HCT116 (cell line): Measurements from ENCODE around the gene COX11. TPM values are rescaled to one million over a fixed set of nuclear protein-coding genes. Genes with fewer than 3 reads are reported as not detected.

ENCODE experiments used
- ATAC-seq: fragments of 200-7000 bp; cut with Tn5 transposase; 2 replicates; pipeline ENCODE4 v1.9.1; 2020; ENCODE audit warnings: mild to moderate bottlenecking, moderate library complexity
- BruUV-seq: library from RNA; stranded (reverse); fragments of 400-500 nt; replicated peaks from 2 replicates; lab custom pipeline; 2021; lab: Mats Ljungman, UMichigan
- CTCF ChIA-PET: fragments of 300-600 bp; sonication (Branson Sonifier 250); formaldehyde crosslinking; loops from one replicate; lab custom pipeline; 2021; ENCODE audit warnings: antibody characterized with exemption; lab: Charles Lee
- POLR2A ChIA-PET: fragments of 300-600, 350-600 bp; sonication (Branson Sonifier 250); formaldehyde crosslinking; loops from one replicate; lab custom pipeline; 2021; ENCODE audit warnings: antibody characterized with exemption; lab: Charles Lee
- RAD21 ChIA-PET, 2 experiments: fragments of 300-600 bp; sonication (Branson Sonifier 250); formaldehyde crosslinking; loops; one replicate each; lab custom pipeline; 2023; ENCODE audit warnings: low total read pairs in 2 of 2; ENCODE audit not compliant: uncharacterized antibody in 2 of 2, unreplicated experiment in 2 of 2, low non-redundant PET in 1 of 2; lab: Charles Lee
- DNase-seq: peaks from one replicate; pipeline ENCODE4 v3.0.0-alpha.2; 2010; ENCODE audit warnings: low read depth, low spot score
- H2AFZ ChIP-seq: fragments of 200-600 bp; shearing (Covaris generic), sonication (generic); 2 replicates; pipeline ENCODE4 v1.6.1; 2017; ENCODE audit warnings: low read depth, mixed run types, mixed read lengths, antibody characterized with exemption, low read length; ENCODE audit not compliant: poor library complexity, severe bottlenecking
- H3K27ac ChIP-seq: 2 replicates; pipeline ENCODE4 v1.5.1; 2012; ENCODE audit warnings: low read depth, low read length
- H3K27me3 ChIP-seq: fragments of 200-600 bp; sonication (generic); 2 replicates; pipeline ENCODE4 v1.6.1; 2016; ENCODE audit warnings: mixed run types, low read length, mixed read lengths; ENCODE audit not compliant: insufficient read depth
- H3K36me3 ChIP-seq, 2 experiments: fragments of 200-500 bp in 1 of 2; fragments of 200-600 bp in 1 of 2; sonication (Bioruptor generic) in 1 of 2; sonication (generic) in 1 of 2; 2 replicates each; pipeline versions ENCODE4 v1.5.1 to v1.6.1; 2014 to 2016; ENCODE audit warnings: low read length in 2 of 2, inconsistent platforms in 1 of 2, mixed read lengths in 1 of 2, mixed run types in 1 of 2; ENCODE audit not compliant: insufficient read depth in 2 of 2, control insufficient read depth in 1 of 2
- H3K4me1 ChIP-seq, 2 experiments: fragments of 200-600 bp in 1 of 2; sonication (generic) in 1 of 2; 2 replicates each; pipeline versions ENCODE4 v1.5.1 to v1.6.1; 2012 to 2017; ENCODE audit warnings: low read length in 2 of 2, inconsistent platforms in 1 of 2, mild to moderate bottlenecking in 1 of 2, mixed read lengths in 1 of 2, mixed run types in 1 of 2, moderate library complexity in 1 of 2; ENCODE audit not compliant: insufficient read depth in 2 of 2, control insufficient read depth in 1 of 2
- H3K4me2 ChIP-seq: fragments of 200-600 bp; sonication (generic); 2 replicates; pipeline ENCODE4 v1.6.1; 2017; ENCODE audit warnings: mixed run types, low read length, mixed read lengths
- H3K4me3 ChIP-seq, 2 experiments: fragments of 200-600 bp in 1 of 2; sonication (generic) in 1 of 2; replicated peaks in 1 of 2; 2 replicates each; pipeline ENCODE4 v1.5.1; 2011 to 2016; ENCODE audit warnings: low read length in 2 of 2, control low read depth in 1 of 2, low read depth in 1 of 2, mild to moderate bottlenecking in 1 of 2, mixed read lengths in 1 of 2, mixed run types in 1 of 2
- H3K79me2 ChIP-seq: fragments of 200-600 bp; sonication (generic); 2 replicates; pipeline ENCODE4 v1.6.1; 2017; ENCODE audit warnings: mild to moderate bottlenecking, mixed run types, low read length, moderate library complexity, mixed read lengths; ENCODE audit not compliant: insufficient read depth
- H3K9ac ChIP-seq: fragments of 200-600 bp; sonication (generic); 2 replicates; pipeline ENCODE4 v1.6.1; 2016; ENCODE audit warnings: low read length, mixed read lengths
- H3K9me2 ChIP-seq: fragments of 200-600 bp; sonication (generic), shearing (Covaris generic); 2 replicates; pipeline ENCODE4 v1.6.1; 2017; ENCODE audit warnings: mixed run types, mild to moderate bottlenecking, moderate library complexity; ENCODE audit not compliant: insufficient read depth
- H3K9me3 ChIP-seq, 2 experiments: fragments of 200-500 bp in 1 of 2; fragments of 200-600 bp in 1 of 2; sonication (Bioruptor generic) in 1 of 2; sonication (generic) in 1 of 2; 2 replicates each; pipeline ENCODE4 v1.6.1; 2014 to 2017; ENCODE audit warnings: low read length in 2 of 2, mixed read lengths in 2 of 2, inconsistent platforms in 1 of 2, low read depth in 1 of 2, mild to moderate bottlenecking in 1 of 2, mixed run types in 1 of 2, moderate library complexity in 1 of 2; ENCODE audit not compliant: control insufficient read depth in 1 of 2, insufficient read depth in 1 of 2
- H4K20me1 ChIP-seq: fragments of 200-600 bp; sonication (generic), shearing (Covaris generic); 2 replicates; pipeline ENCODE4 v1.6.1; 2017; ENCODE audit warnings: mixed run types, mild to moderate bottlenecking, moderate library complexity; ENCODE audit not compliant: insufficient read depth
- ATF3 ChIP-seq: IDR thresholded peaks from 2 replicates; pipeline ENCODE4 v1.6.1; 2012
- CBX3 ChIP-seq: IDR thresholded peaks from 2 replicates; pipeline ENCODE4 v1.6.1; 2012; ENCODE audit warnings: low read depth
- CEBPB ChIP-seq: IDR thresholded peaks from 2 replicates; pipeline ENCODE4 v1.6.1; 2012; ENCODE audit warnings: low read depth
- EGR1 ChIP-seq: IDR thresholded peaks from 2 replicates; pipeline ENCODE4 v1.6.1; 2012; ENCODE audit warnings: low read depth
- EZH2 ChIP-seq: fragments of 200-600 bp; sonication (generic); IDR thresholded peaks from 2 replicates; pipeline ENCODE4 v1.6.1; 2017; ENCODE audit warnings: antibody characterized with exemption, mixed run types
- EZH2phosphoT487 ChIP-seq: fragments of 200-600 bp; IDR thresholded peaks from 2 replicates; pipeline ENCODE4 v1.6.1; 2018; ENCODE audit warnings: antibody characterized with exemption, borderline replicate concordance
- FOSL1 ChIP-seq: IDR thresholded peaks from 2 replicates; pipeline ENCODE4 v1.6.1; 2012; ENCODE audit warnings: low read depth
- JUND ChIP-seq: IDR thresholded peaks from 2 replicates; pipeline ENCODE4 v1.6.1; 2012
- POLR2AphosphoS5 ChIP-seq: IDR thresholded peaks from 2 replicates; pipeline ENCODE4 v1.6.1; 2011; ENCODE audit warnings: mild to moderate bottlenecking, low read depth, low read length, moderate library complexity
- SIN3A ChIP-seq: IDR thresholded peaks from 2 replicates; pipeline ENCODE4 v1.6.1; 2012; ENCODE audit warnings: low read depth
- SP1 ChIP-seq: IDR thresholded peaks from 2 replicates; pipeline ENCODE4 v1.6.1; 2012; ENCODE audit warnings: low read depth
- SRF ChIP-seq: IDR thresholded peaks from 2 replicates; pipeline ENCODE4 v1.6.1; 2012; ENCODE audit warnings: low read depth
- TCF7L2 ChIP-seq: IDR thresholded peaks from 2 replicates; pipeline ENCODE4 v1.7.0; 2011; ENCODE audit warnings: borderline replicate concordance, inconsistent platforms; ENCODE audit not compliant: insufficient read depth, insufficient read length; ENCODE audit errors: extremely low read depth
- ZFX ChIP-seq: fragments of 450-650 bp; IDR thresholded peaks from 2 replicates; pipeline ENCODE4 v1.6.1; 2017
- ZNF274 ChIP-seq: fragments of 200-500 bp; sonication (Bioruptor generic); IDR thresholded peaks from 2 replicates; pipeline ENCODE4 v1.6.1; 2014; ENCODE audit warnings: mild to moderate bottlenecking, low read depth, low read length, inconsistent platforms
- intact Hi-C: fragments of 100-400 bp; cut with micrococcal nuclease; formaldehyde crosslinking; loops from 2 replicates; pipeline ENCODE4 v1.10.0; 2022
- total RNA-seq: library from RNA; stranded (reverse); gene quantifications from one replicate; pipeline ENCODE4 v1.2.1, GENCODE V29; 2021; ENCODE audit not compliant: unreplicated experiment
- TF ChIP-seq, protein P1 (sequence below), 3 experiments: fragments of 200-600 bp in 1 of 3; sonication (generic) in 1 of 3; IDR thresholded peaks in 2 of 3; conservative IDR thresholded peaks in 1 of 3; 2 replicates each; pipeline ENCODE4 v1.5.1; 2012 to 2017; ENCODE audit warnings: low read depth in 2 of 3, low read length in 2 of 3, antibody characterized with exemption in 1 of 3, borderline replicate concordance in 1 of 3, control low read depth in 1 of 3, mild to moderate bottlenecking in 1 of 3, mixed read lengths in 1 of 3, mixed run types in 1 of 3, moderate library complexity in 1 of 3; ENCODE audit not compliant: insufficient read depth in 1 of 3
- TF ChIP-seq, protein P2 (sequence below): IDR thresholded peaks from 2 replicates; pipeline ENCODE4 v1.6.1; 2012
- TF ChIP-seq, protein P3 (sequence below): IDR thresholded peaks from 2 replicates; pipeline ENCODE4 v1.6.1; 2011; ENCODE audit warnings: mild to moderate bottlenecking, low read length, moderate library complexity; ENCODE audit not compliant: insufficient replicate concordance; ENCODE audit errors: extremely low read depth

COX11 gene
- total RNA-seq, 1 experiment from 2014 or later: 62.9 TPM

DNA sequence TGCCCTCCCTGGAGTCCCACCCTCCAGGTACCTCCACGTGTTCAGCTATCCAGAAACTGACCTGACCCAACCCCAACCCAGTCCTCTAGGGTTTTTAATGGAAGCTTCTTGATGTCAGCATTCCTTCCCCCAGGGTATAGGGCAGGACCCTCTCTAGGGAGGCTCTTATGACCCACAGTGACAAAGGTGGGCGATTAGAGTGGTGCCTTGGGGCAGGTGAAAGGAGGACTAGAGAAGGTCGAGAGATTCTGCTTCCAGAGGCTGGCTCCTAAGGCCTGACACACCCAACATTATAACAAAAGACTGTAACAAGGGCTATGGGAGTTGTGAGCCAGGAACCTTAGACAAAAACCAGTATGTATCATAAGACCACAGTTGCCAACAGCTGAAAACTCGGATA is 17.2 kb downstream of the COX11 start:
- intact Hi-C loops: no loop called here
- RAD21 ChIA-PET: no interaction called here
- no peak for ATAC-seq
- no peaks in the 10 kb centered on the region for H3K9me3 ChIP-seq
- CTCF ChIA-PET: no interaction called here
- DNase-seq: no peak
- no peak overlapping the region for H3K9ac ChIP-seq
- H3K79me2 ChIP-seq: no peaks in the 10 kb centered on the region
- no peaks in the 10 kb centered on the region for H3K27me3 ChIP-seq
- no peaks in the 10 kb centered on the region for H4K20me1 ChIP-seq
- H3K4me3 ChIP-seq: no peak overlapping the region
- no peak overlapping the region for H3K4me2 ChIP-seq
- H2AFZ ChIP-seq: no peak overlapping the region
- peaks cover 9 to 17% of the 10 kb centered on the region in 2 experiments for H3K4me1 ChIP-seq
- H3K36me3 ChIP-seq: peaks cover 22 to 30% of the 10 kb centered on the region in 2 experiments
- H3K27ac ChIP-seq: no peak overlapping the region
- TF ChIP-seq POLR2AphosphoS5: no peak
- TF ChIP-seq, protein P1, sequence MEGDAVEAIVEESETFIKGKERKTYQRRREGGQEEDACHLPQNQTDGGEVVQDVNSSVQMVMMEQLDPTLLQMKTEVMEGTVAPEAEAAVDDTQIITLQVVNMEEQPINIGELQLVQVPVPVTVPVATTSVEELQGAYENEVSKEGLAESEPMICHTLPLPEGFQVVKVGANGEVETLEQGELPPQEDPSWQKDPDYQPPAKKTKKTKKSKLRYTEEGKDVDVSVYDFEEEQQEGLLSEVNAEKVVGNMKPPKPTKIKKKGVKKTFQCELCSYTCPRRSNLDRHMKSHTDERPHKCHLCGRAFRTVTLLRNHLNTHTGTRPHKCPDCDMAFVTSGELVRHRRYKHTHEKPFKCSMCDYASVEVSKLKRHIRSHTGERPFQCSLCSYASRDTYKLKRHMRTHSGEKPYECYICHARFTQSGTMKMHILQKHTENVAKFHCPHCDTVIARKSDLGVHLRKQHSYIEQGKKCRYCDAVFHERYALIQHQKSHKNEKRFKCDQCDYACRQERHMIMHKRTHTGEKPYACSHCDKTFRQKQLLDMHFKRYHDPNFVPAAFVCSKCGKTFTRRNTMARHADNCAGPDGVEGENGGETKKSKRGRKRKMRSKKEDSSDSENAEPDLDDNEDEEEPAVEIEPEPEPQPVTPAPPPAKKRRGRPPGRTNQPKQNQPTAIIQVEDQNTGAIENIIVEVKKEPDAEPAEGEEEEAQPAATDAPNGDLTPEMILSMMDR (IDR thresholded peaks at IDR 0.05 in 2 of 3, conservative IDR thresholded peaks at IDR 0.05 in 1 of 3; ENCODE audit: borderline replicate concordance in 1 of 3, insufficient read depth in 1 of 3, low read depth in 2 of 3, low read length in 2 of 3): no peak
- no peak for TF ChIP-seq CEBPB
- TF ChIP-seq ZFX: no peak
- no TSS peak for BruUV-seq
- H3K9me2 ChIP-seq: no peaks in the 10 kb centered on the region
- POLR2A ChIA-PET: no interaction called here

- POLR2A ChIA-PET: no interaction called here
- H2AFZ ChIP-seq: no peak overlapping the region
- no peaks in the 10 kb centered on the region for H3K9me2 ChIP-seq
- H3K36me3 ChIP-seq: peaks cover 22 to 30% of the 10 kb centered on the region in 2 experiments
- no peak for ATAC-seq
- no peaks in the 10 kb centered on the region for H4K20me1 ChIP-seq
- TF ChIP-seq SRF (no peak), ZNF274 (no peak), SIN3A (no peak), EGR1 (no peak), EZH2phosphoT487 (no peak), SP1 (no peak), CBX3 (no peak), FOSL1 (no peak), JUND (no peak), EZH2 (no peak), POLR2AphosphoS5 (no peak), ZFX (no peak), ATF3 (no peak), TCF7L2 (no peak)
- TF ChIP-seq, protein P2, sequence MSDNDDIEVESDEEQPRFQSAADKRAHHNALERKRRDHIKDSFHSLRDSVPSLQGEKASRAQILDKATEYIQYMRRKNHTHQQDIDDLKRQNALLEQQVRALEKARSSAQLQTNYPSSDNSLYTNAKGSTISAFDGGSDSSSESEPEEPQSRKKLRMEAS: no peak
- TF ChIP-seq, protein P3, sequence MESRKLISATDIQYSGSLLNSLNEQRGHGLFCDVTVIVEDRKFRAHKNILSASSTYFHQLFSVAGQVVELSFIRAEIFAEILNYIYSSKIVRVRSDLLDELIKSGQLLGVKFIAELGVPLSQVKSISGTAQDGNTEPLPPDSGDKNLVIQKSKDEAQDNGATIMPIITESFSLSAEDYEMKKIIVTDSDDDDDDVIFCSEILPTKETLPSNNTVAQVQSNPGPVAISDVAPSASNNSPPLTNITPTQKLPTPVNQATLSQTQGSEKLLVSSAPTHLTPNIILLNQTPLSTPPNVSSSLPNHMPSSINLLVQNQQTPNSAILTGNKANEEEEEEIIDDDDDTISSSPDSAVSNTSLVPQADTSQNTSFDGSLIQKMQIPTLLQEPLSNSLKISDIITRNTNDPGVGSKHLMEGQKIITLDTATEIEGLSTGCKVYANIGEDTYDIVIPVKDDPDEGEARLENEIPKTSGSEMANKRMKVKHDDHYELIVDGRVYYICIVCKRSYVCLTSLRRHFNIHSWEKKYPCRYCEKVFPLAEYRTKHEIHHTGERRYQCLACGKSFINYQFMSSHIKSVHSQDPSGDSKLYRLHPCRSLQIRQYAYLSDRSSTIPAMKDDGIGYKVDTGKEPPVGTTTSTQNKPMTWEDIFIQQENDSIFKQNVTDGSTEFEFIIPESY: no peak
- DNase-seq: no peak
- H3K4me1 ChIP-seq: peaks cover 9 to 17% of the 10 kb centered on the region in 2 experiments
- no peak overlapping the region for H3K9ac ChIP-seq
- no peaks in the 10 kb centered on the region for H3K27me3 ChIP-seq
- no peak overlapping the region for H3K27ac ChIP-seq
- no TSS peak for BruUV-seq
- intact Hi-C loops: no loop called here
- H3K4me3 ChIP-seq: no peak overlapping the region
- no peaks in the 10 kb centered on the region for H3K9me3 ChIP-seq
- H3K4me2 ChIP-seq: no peak overlapping the region
- CTCF ChIA-PET: no interaction called here
- H3K79me2 ChIP-seq: no peaks in the 10 kb centered on the region
- RAD21 ChIA-PET: no interaction called here
These were observed 18.3 kb downstream of the COX11 start for GRCh38 chr17:54950116-54950515.
